ENCODE data around the gene ARHGEF1. TPM values are rescaled to one million over a fixed set of nuclear protein-coding genes. Genes with fewer than 3 reads are reported as not detected.

ARHGEF1 gene
- total RNA-seq (2014; rRNA removed; shearing (Covaris generic)) = 189 and 199 TPM in 2 replicates

- DNase-seq (ENCODE audit: low spot score) = peak; percentile 67
Measured at GRCh38 chr19:41882568-41883462, at the start of gene ARHGEF1. ARHGEF1 (plus strand) TSS chr19:41883184; CDS start chr19:41888083, 4,899 bp downstream.

GRCh38 chr19:41837981-41838708 is 44.8 kb upstream of the ARHGEF1 start:
- DNase-seq (ENCODE audit: low spot score) = no peak

- DNase-seq (ENCODE audit: low spot score) = no peak
Measured at GRCh38 chr19:41839211-41839610, 43.8 kb upstream of the ARHGEF1 start.

GRCh38 chr19:41843371-41843770 is 39.6 kb upstream of the ARHGEF1 start:
- DNase-seq (ENCODE audit: low spot score) = no peak

GRCh38 chr19:41844601-41845000 is 38.4 kb upstream of the ARHGEF1 start, which contains the start of gene LYPD4:
LYPD4 (minus strand) TSS chr19:41844683; CDS start chr19:41839285, 5,398 bp downstream.
- no peak for DNase-seq (ENCODE audit: low spot score)

- DNase-seq (ENCODE audit: low spot score) = no peak
Measured at GRCh38 chr19:41845001-41845050, 38.2 kb upstream of the ARHGEF1 start, which contains the start of gene DMRTC2. DMRTC2 (plus strand) TSS chr19:41845042; CDS start chr19:41847429, 2,387 bp downstream.

- DNase-seq (ENCODE audit: low spot score) = no peak
Measured at GRCh38 chr19:41845051-41845590, 37.9 kb upstream of the ARHGEF1 start.

- no peak for DNase-seq (ENCODE audit: low spot score)
Measured at GRCh38 chr19:41847351-41848105, 35.5 kb upstream of the ARHGEF1 start.

GRCh38 chr19:41848666-41849065 is 34.3 kb upstream of the ARHGEF1 start:
- no peak for DNase-seq (ENCODE audit: low spot score)

- DNase-seq (ENCODE audit: low spot score) = no peak
Measured at GRCh38 chr19:41849067-41849466, 33.9 kb upstream of the ARHGEF1 start.

GRCh38 chr19:41850381-41850780 is 32.6 kb upstream of the ARHGEF1 start:
- no peak for DNase-seq (ENCODE audit: low spot score)

- DNase-seq (ENCODE audit: low spot score) = no peak
Measured at GRCh38 chr19:41851456-41851855, 31.5 kb upstream of the ARHGEF1 start.

- no peak for DNase-seq (ENCODE audit: low spot score)
Measured at GRCh38 chr19:41853344-41853743, 29.6 kb upstream of the ARHGEF1 start.

- DNase-seq (ENCODE audit: low spot score) = no peak
Measured at GRCh38 chr19:41853768-41854167, 29.2 kb upstream of the ARHGEF1 start.

GRCh38 chr19:41859213-41859617 is 23.8 kb upstream of the ARHGEF1 start:
- DNase-seq (ENCODE audit: low spot score) = no peak

- peak; percentile 100 for DNase-seq (ENCODE audit: low spot score)
Measured at GRCh38 chr19:41859618-41860418, 23.2 kb upstream of the ARHGEF1 start, which contains the start of gene RPS19. RPS19 (plus strand) TSS chr19:41860255; CDS start chr19:41860775, 520 bp downstream.

- DNase-seq (ENCODE audit: low spot score) = peak; percentile 48
Measured at GRCh38 chr19:41860419-41861115, 22.4 kb upstream of the ARHGEF1 start.

GRCh38 chr19:41861116-41861768 is 21.7 kb upstream of the ARHGEF1 start:
- peak; percentile 45 for DNase-seq (ENCODE audit: low spot score)

GRCh38 chr19:41861846-41862245 is 21.1 kb upstream of the ARHGEF1 start:
- DNase-seq (ENCODE audit: low spot score) = no peak

- no peak for DNase-seq (ENCODE audit: low spot score)
Measured at GRCh38 chr19:41862445-41862986, 20.5 kb upstream of the ARHGEF1 start.

Data from HT-29 (cell line).